ENCODE data around the gene TFAP2A. TPM values are rescaled to one million over a fixed set of nuclear protein-coding genes. Genes with fewer than 3 reads are reported as not detected.

The TFAP2A gene
- total RNA-seq, 1 experiment from 2014 or later: 24.3 TPM

- no peak for TF ChIP-seq EGR1 (IDR thresholded peaks at IDR 0.05; ENCODE audit: low read depth)
- no peak for TF ChIP-seq CEBPB (IDR thresholded peaks at IDR 0.05; ENCODE audit: low read depth)
- TF ChIP-seq POLR2AphosphoS5 (IDR thresholded peaks at IDR 0.05; ENCODE audit: low read depth, low read length): no peak
- no peak for TF ChIP-seq POLR2A (IDR thresholded peaks at IDR 0.05; ENCODE audit: borderline replicate concordance, extremely low read depth, insufficient read depth, insufficient read length)
- no peak for TF ChIP-seq SIN3A (IDR thresholded peaks at IDR 0.05; ENCODE audit: low read depth)
- TF ChIP-seq SP1 (IDR thresholded peaks at IDR 0.05; ENCODE audit: low read depth): no peak
These were observed 33.2 kb upstream of the TFAP2A start (continued) for GRCh38 chr6:10448096-10448495.

GRCh38 chr6:10446548-10446947, 31.7 kb upstream of the TFAP2A start:
- H3K27ac ChIP-seq (ENCODE audit: low read depth, low read length): no peak overlapping the region
- H3K79me2 ChIP-seq (ENCODE audit: insufficient read depth, low read length): no peaks in the 10 kb centered on the region
- H3K9me2 ChIP-seq (ENCODE audit: insufficient read depth): no peaks in the 10 kb centered on the region
- no peak overlapping the region for H3K4me3 ChIP-seq (replicated peaks in 1 of 2; ENCODE audit: low read depth in 1 of 2, low read length in 2 of 2)
- ChIA-PET CTCF (interaction anchor here (0.6 kb wide), 1 partner anchor 19 kb away, joined by 3 read pairs; no protein-coding TSS in a partner anchor), RAD21 (ENCODE audit: low non-redundant PET in 1 of 2, low total read pairs in 2 of 2, uncharacterized antibody in 2 of 2, unreplicated experiment in 2 of 2) (no interaction called here), POLR2A (no interaction called here)
- ATAC-seq (no peak), DNase-seq (ENCODE audit: low read depth, low spot score) (no peak)
- H2AFZ ChIP-seq (ENCODE audit: low read depth, low read length, poor library complexity, severe bottlenecking): no peak overlapping the region
- no peak overlapping the region for H3K9ac ChIP-seq (ENCODE audit: low read length)
- intact Hi-C loops (cut with micrococcal nuclease): no loop called here
- H3K36me3 ChIP-seq (ENCODE audit: control insufficient read depth in 1 of 2, insufficient read depth in 2 of 2, low read length in 2 of 2): no peaks in the 10 kb centered on the region
- no peaks in the 10 kb centered on the region for H4K20me1 ChIP-seq (ENCODE audit: insufficient read depth)
- BruUV-seq (replicated peaks): no TSS peak
- H3K4me2 ChIP-seq (ENCODE audit: low read length): no peak overlapping the region
- TF ChIP-seq SIN3A (IDR thresholded peaks at IDR 0.05; ENCODE audit: low read depth): no peak
- TF ChIP-seq REST (IDR thresholded peaks at IDR 0.05; ENCODE audit: low read depth): no peak
- TF ChIP-seq CBX3 (IDR thresholded peaks at IDR 0.05; ENCODE audit: low read depth): no peak
- no peak for TF ChIP-seq POLR2AphosphoS5 (IDR thresholded peaks at IDR 0.05; ENCODE audit: low read depth, low read length)
- no peak for TF ChIP-seq EZH2 (IDR thresholded peaks at IDR 0.05)
- TF ChIP-seq SRF (IDR thresholded peaks at IDR 0.05; ENCODE audit: low read depth): no peak
- TF ChIP-seq YY1 (IDR thresholded peaks at IDR 0.05; ENCODE audit: extremely low read depth, insufficient replicate concordance, low read depth, low read length): no peak
- TF ChIP-seq CEBPB (IDR thresholded peaks at IDR 0.05; ENCODE audit: low read depth): no peak
- no peak for TF ChIP-seq EGR1 (IDR thresholded peaks at IDR 0.05; ENCODE audit: low read depth)
- no peak for TF ChIP-seq MAX (IDR thresholded peaks at IDR 0.05)
- TF ChIP-seq SP1 (IDR thresholded peaks at IDR 0.05; ENCODE audit: low read depth): no peak
- no peak for TF ChIP-seq RAD21 (IDR thresholded peaks at IDR 0.05; ENCODE audit: low read depth)
- no peak for TF ChIP-seq ATF3 (IDR thresholded peaks at IDR 0.05)
- H3K9me3 ChIP-seq (ENCODE audit: control insufficient read depth in 1 of 2, insufficient read depth in 1 of 2, low read depth in 1 of 2, low read length in 2 of 2): no peaks in the 10 kb centered on the region
- H3K4me1 ChIP-seq (ENCODE audit: control insufficient read depth in 1 of 2, insufficient read depth in 2 of 2, low read length in 2 of 2): peaks cover 10 to 46% of the 10 kb centered on the region in 2 experiments
- no peaks in the 10 kb centered on the region for H3K27me3 ChIP-seq (ENCODE audit: insufficient read depth, low read length)
